B cell (primary cell): ENCODE measurements around the gene SETD1A. TPM values are rescaled to one million over a fixed set of nuclear protein-coding genes. Genes with fewer than 3 reads are reported as not detected.

Source experiments
- ATAC-seq: fragments of 200-7000 bp; cut with Tn5 transposase; one replicate; pipeline ENCODE4 v1.10.0; 2021; ENCODE audit warnings: low read depth, mild to moderate bottlenecking, moderate number of reproducible peaks, moderate library complexity
- CTCF ChIA-PET: fragments of 350-600 bp; sonication (Branson Sonifier 250); formaldehyde crosslinking; loops from one replicate; lab custom pipeline; 2021; ENCODE audit warnings: antibody characterized with exemption, inconsistent platforms; lab: Charles Lee
- POLR2A ChIA-PET: fragments of 350-600 bp; sonication (Branson Sonifier 250); formaldehyde crosslinking; loops from one replicate; lab custom pipeline; 2021; ENCODE audit warnings: antibody characterized with exemption; lab: Charles Lee
- DNase-seq: peaks from one replicate; pipeline ENCODE4 v3.0.0; 2013
- H2AFZ ChIP-seq: 2 replicates; pipeline ENCODE4 v1.6.1; 2012; ENCODE audit warnings: mild to moderate bottlenecking, low read depth, low read length; ENCODE audit not compliant: insufficient read depth, poor library complexity, severe bottlenecking
- H3K27ac ChIP-seq, 2 donors: 1 replicate in 1 of 2; 2 replicates in 1 of 2; pipeline ENCODE4 v1.5.1; 2012 to 2013; ENCODE audit warnings: low read length in 2 of 2, mild to moderate bottlenecking in 2 of 2, moderate library complexity in 1 of 2
- H3K27me3 ChIP-seq, 4 experiments: fragments of 200-600 bp in 1 of 4; sonication (generic) in 1 of 4; replicated peaks in 1 of 4; 1 replicate in 2 of 4; 2 replicates in 2 of 4; pipeline versions ENCODE4 v1.6.1 to v1.7.0; 2013 to 2016; ENCODE audit warnings: low read length in 3 of 4, mild to moderate bottlenecking in 2 of 4, mixed read lengths in 1 of 4, moderate library complexity in 1 of 4; ENCODE audit not compliant: insufficient read depth in 4 of 4, control insufficient read depth in 3 of 4; ENCODE audit errors: control extremely low read depth in 1 of 4
- H3K36me3 ChIP-seq, 2 experiments: replicated peaks in 1 of 2; 1 replicate in 1 of 2; 2 replicates in 1 of 2; pipeline versions ENCODE4 v1.6.1 to v1.7.1; 2013; ENCODE audit warnings: low read length in 1 of 2; ENCODE audit not compliant: insufficient read depth in 2 of 2, control insufficient read depth in 1 of 2; ENCODE audit errors: control extremely low read depth in 1 of 2, extremely low read depth in 1 of 2
- H3K4me1 ChIP-seq, 2 donors: fragments of 200-600 bp in 1 of 2; sonication (generic) in 1 of 2; 1 replicate in 1 of 2; 2 replicates in 1 of 2; pipeline versions ENCODE4 v1.5.1 to v1.6.1; 2013 to 2017; ENCODE audit warnings: low read length in 2 of 2; ENCODE audit not compliant: control insufficient read depth in 2 of 2, insufficient read depth in 2 of 2
- H3K4me2 ChIP-seq: replicated peaks from 2 replicates; pipeline ENCODE3; 2012; ENCODE audit warnings: mild to moderate bottlenecking, low read depth, low read length; ENCODE audit not compliant: poor library complexity, severe bottlenecking
- H3K4me3 ChIP-seq, 5 experiments: fragments of 200-600 bp in 1 of 5; sonication (generic) in 1 of 5; 1 replicate in 3 of 5; 2 replicates in 2 of 5; pipeline versions ENCODE4 v1.5.1 to v1.7.0; 2011 to 2016; ENCODE audit warnings: low read length in 4 of 5, mild to moderate bottlenecking in 4 of 5, low read depth in 2 of 5, control low read depth in 1 of 5, moderate library complexity in 1 of 5; ENCODE audit not compliant: insufficient read depth in 1 of 5; ENCODE audit errors: control extremely low read depth in 1 of 5, extremely low read depth in 1 of 5
- H3K79me2 ChIP-seq: fragments of 200-600 bp; sonication (generic); one replicate; pipeline ENCODE4 v1.6.0; 2016; ENCODE audit warnings: low read length; ENCODE audit not compliant: control insufficient read depth, insufficient read depth
- H3K9ac ChIP-seq: fragments of 200-600 bp; sonication (generic); 2 replicates; pipeline ENCODE4 v1.6.1; 2017; ENCODE audit warnings: mild to moderate bottlenecking, low read length, moderate library complexity
- H3K9me3 ChIP-seq, 3 donors: one replicate each; pipeline versions ENCODE4 v1.6.1 to v1.7.1; 2013; ENCODE audit warnings: low read length in 2 of 3; ENCODE audit not compliant: control insufficient read depth in 2 of 3, insufficient read depth in 1 of 3; ENCODE audit errors: control extremely low read depth in 1 of 3
- H4K20me1 ChIP-seq: 2 replicates; pipeline ENCODE4 v1.6.0; 2012; ENCODE audit warnings: mild to moderate bottlenecking, low read length; ENCODE audit not compliant: insufficient read depth, control insufficient read depth, poor library complexity, severe bottlenecking
- H3K27ac Mint-ChIP-seq: one replicate; pipeline ENCODE4 v1.8.0; 2021; ENCODE audit warnings: mixed read lengths
- H3K27me3 Mint-ChIP-seq: one replicate; pipeline ENCODE4 v1.8.0; 2021; ENCODE audit warnings: mixed read lengths
- H3K4me1 Mint-ChIP-seq: one replicate; pipeline ENCODE4 v1.8.0; 2021; ENCODE audit warnings: mixed read lengths
- H3K4me3 Mint-ChIP-seq: one replicate; pipeline ENCODE4 v1.8.0; 2021; ENCODE audit warnings: mixed read lengths
- H3K9me3 Mint-ChIP-seq: one replicate; pipeline ENCODE4 v1.8.0; 2022; ENCODE audit warnings: mixed read lengths; ENCODE audit not compliant: insufficient read depth
- EZH2 ChIP-seq: IDR thresholded peaks from 2 replicates; pipeline ENCODE4 v1.6.1; 2012; ENCODE audit warnings: borderline replicate concordance, low read depth, mild to moderate bottlenecking, moderate library complexity, low read length; ENCODE audit not compliant: insufficient read depth, poor library complexity, severe bottlenecking
- WGBS: methylation state at CpG from one replicate; pipeline ENCODE4 v1.1.5; 2013; ENCODE audit warnings: missing lambda C conversion rate; ENCODE audit not compliant: insufficient coverage; 5-methylcytosine and 5-hydroxymethylcytosine counted together
- intact Hi-C: fragments of 100-400 bp; cut with micrococcal nuclease; formaldehyde crosslinking; loops from one replicate; pipeline ENCODE4 v1.10.0; 2022
- polyA plus RNA-seq: library from polyadenylated mRNA; depleted of rRNA; stranded (reverse); fragments of >200 nt; gene quantifications from 2 replicates; pipeline ENCODE4 v1.2.3, GENCODE V29; 2012
- total RNA-seq, 2 donors: library from RNA; stranded (reverse); fragments of 120-200 nt in 1 of 2; gene quantifications; 1 replicate in 1 of 2; 2 replicates in 1 of 2; pipeline versions ENCODE4 v1.2.3 to v1.2.4, GENCODE V29; 2013 to 2022
- TF ChIP-seq, protein P1 (sequence below): fragments of 200-600 bp; IDR thresholded peaks from one replicate; pipeline ENCODE4 v1.8.0; 2022; ENCODE audit warnings: antibody characterized with exemption, mild to moderate bottlenecking

SETD1A gene
- total and polyA plus RNA-seq, 2 donors (not counting 1 experiment from before 2014, with no cell fraction given): 11.5 to 39.5 TPM

DNA sequence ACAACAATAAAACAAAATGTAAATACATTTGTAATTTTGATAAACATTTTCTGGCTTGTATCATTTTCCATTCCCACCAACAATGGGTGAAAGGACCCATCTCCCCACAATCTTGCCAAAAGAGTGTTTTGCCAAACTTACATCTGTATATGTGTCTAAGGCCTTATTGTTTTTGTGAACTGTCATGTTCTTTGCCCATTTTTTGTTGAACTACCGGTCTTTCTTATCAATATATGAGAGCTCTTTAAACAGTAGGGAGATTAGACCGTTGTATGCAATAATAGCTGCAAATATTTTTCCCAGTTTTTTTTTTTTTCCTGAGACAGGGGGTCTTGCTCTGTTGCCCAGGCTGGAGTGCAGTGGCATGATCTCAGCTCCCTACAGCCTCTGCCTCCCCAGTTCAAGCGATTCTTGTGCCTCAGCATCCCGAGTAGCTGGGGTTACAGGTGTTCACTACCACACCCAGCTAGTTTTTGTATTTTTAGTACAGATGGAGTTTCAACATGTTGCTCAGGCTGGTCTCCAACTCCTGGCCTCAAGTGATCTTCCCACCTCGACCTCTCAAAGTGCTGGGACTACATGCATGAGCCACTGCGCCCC is 66.2 kb downstream of the SETD1A start:
- CTCF ChIA-PET: interaction anchor here (1.1 kb wide), 1 partner anchor 119 kb away, joined by 3 read pairs; no protein-coding TSS in a partner anchor
- 83% methylated on average over 1 of the region's 6 CpGs for WGBS
- H3K4me2 ChIP-seq: no peak overlapping the region

GRCh38 chr16:31025339-31025738 is 67.8 kb downstream of the SETD1A start:
- Histone ChIP-seq H3K4me3 (no peak overlapping the region), H2AFZ (no peak overlapping the region), H3K4me1 (no peaks in the 10 kb centered on the region), H3K36me3 (no peaks in the 10 kb centered on the region), H3K79me2 (no peaks in the 10 kb centered on the region), H4K20me1 (no peaks in the 10 kb centered on the region), H3K4me2 (no peak overlapping the region), H3K27ac (no peak overlapping the region), H3K9ac (no peak overlapping the region), H3K27me3 (no peaks in the 10 kb centered on the region), H3K9me3 (no peaks in the 10 kb centered on the region)
- Mint-ChIP-seq H3K4me1 (no peaks in the 10 kb centered on the region), H3K27me3 (no peaks in the 10 kb centered on the region), H3K9me3 (no peaks in the 10 kb centered on the region), H3K4me3 (no peak overlapping the region), H3K27ac (no peak overlapping the region)
- ChIA-PET CTCF (interaction anchor here (1.0 kb wide), 1 partner anchor 28 kb away, joined by 3 read pairs; no protein-coding TSS in a partner anchor), POLR2A (interaction anchor here (0.6 kb wide), 1 partner anchor 11 kb away, joined by 4 read pairs; no protein-coding TSS in a partner anchor)
- intact Hi-C loops: no loop called here
- DNase-seq (no peak), ATAC-seq (no peak)
- TF ChIP-seq, protein P1, sequence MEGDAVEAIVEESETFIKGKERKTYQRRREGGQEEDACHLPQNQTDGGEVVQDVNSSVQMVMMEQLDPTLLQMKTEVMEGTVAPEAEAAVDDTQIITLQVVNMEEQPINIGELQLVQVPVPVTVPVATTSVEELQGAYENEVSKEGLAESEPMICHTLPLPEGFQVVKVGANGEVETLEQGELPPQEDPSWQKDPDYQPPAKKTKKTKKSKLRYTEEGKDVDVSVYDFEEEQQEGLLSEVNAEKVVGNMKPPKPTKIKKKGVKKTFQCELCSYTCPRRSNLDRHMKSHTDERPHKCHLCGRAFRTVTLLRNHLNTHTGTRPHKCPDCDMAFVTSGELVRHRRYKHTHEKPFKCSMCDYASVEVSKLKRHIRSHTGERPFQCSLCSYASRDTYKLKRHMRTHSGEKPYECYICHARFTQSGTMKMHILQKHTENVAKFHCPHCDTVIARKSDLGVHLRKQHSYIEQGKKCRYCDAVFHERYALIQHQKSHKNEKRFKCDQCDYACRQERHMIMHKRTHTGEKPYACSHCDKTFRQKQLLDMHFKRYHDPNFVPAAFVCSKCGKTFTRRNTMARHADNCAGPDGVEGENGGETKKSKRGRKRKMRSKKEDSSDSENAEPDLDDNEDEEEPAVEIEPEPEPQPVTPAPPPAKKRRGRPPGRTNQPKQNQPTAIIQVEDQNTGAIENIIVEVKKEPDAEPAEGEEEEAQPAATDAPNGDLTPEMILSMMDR: no peak
- TF ChIP-seq EZH2: no peak
- WGBS: 89% methylated on average over 4 of the region's 5 CpGs

More for the DNA sequence above, 66.2 kb downstream of the SETD1A start:
- intact Hi-C loops: no loop called here
- Mint-ChIP-seq H3K27me3 (no peaks in the 10 kb centered on the region), H3K9me3 (no peaks in the 10 kb centered on the region), H3K4me1 (no peaks in the 10 kb centered on the region), H3K27ac (no peak overlapping the region), H3K4me3 (no peak overlapping the region)
- Histone ChIP-seq H3K36me3 (no peaks in the 10 kb centered on the region), H2AFZ (no peak overlapping the region), H4K20me1 (no peaks in the 10 kb centered on the region), H3K9ac (no peak overlapping the region), H3K27me3 (no peaks in the 10 kb centered on the region), H3K4me3 (no peak overlapping the region), H3K4me1 (no peaks in the 10 kb centered on the region), H3K27ac (no peak overlapping the region), H3K79me2 (no peaks in the 10 kb centered on the region), H3K9me3 (no peaks in the 10 kb centered on the region)
- DNase-seq (no peak), ATAC-seq (no peak)
- no peak for TF ChIP-seq EZH2
- TF ChIP-seq, protein P1: no peak
- POLR2A ChIA-PET: interaction anchor here (0.6 kb wide), 1 partner anchor 18 kb away, joined by 3 read pairs; no protein-coding TSS in a partner anchor
